ENCODE results near the gene AGBL4. TPM values are rescaled to one million over a fixed set of nuclear protein-coding genes. Genes with fewer than 3 reads are reported as not detected.

AGBL4 gene
- total and polyA plus RNA-seq, 7 donors, result 0.01 to 0.05 TPM; not detected in 5

DNA sequence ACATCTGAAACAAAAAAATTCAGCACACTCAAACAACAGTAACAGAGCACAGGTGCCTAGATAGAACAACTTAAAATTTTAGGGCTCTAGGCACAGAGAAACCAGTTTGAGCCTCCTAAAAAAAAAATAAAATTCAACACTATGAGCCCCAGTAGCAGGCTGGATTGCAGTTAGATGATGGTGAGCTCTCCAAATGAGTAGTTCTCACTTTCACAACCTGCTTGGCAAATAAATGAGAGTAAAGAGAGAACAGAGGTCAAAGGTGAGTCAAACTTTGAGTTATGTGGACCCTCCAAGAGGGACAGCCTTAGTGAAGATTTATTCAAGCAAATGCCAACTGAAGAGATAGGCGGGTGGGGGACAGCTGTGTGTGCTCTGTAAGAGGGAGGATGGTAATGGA lies 1250.6 kb downstream of the AGBL4 start:
- no peak overlapping the region for H3K27ac ChIP-seq
- H3K4me1 ChIP-seq, result peaks cover 27% of the 10 kb centered on the region
- H3K36me3 ChIP-seq (ENCODE audit: insufficient read depth in 1 of 2, low read depth in 1 of 2), result no peaks in the 10 kb centered on the region
- no peaks in the 10 kb centered on the region for H3K27me3 ChIP-seq (ENCODE audit: insufficient read depth in 3 of 3, low read length in 2 of 3)
- TF ChIP-seq, protein P1, sequence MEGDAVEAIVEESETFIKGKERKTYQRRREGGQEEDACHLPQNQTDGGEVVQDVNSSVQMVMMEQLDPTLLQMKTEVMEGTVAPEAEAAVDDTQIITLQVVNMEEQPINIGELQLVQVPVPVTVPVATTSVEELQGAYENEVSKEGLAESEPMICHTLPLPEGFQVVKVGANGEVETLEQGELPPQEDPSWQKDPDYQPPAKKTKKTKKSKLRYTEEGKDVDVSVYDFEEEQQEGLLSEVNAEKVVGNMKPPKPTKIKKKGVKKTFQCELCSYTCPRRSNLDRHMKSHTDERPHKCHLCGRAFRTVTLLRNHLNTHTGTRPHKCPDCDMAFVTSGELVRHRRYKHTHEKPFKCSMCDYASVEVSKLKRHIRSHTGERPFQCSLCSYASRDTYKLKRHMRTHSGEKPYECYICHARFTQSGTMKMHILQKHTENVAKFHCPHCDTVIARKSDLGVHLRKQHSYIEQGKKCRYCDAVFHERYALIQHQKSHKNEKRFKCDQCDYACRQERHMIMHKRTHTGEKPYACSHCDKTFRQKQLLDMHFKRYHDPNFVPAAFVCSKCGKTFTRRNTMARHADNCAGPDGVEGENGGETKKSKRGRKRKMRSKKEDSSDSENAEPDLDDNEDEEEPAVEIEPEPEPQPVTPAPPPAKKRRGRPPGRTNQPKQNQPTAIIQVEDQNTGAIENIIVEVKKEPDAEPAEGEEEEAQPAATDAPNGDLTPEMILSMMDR (IDR thresholded peaks at IDR 0.05), result no peak
- ATAC-seq (no peak), DNase-seq (no peak)
- 78 to 88% (median 81%) methylated on average over 1 of the region's 1 CpG for WGBS, 3 donors
- intact Hi-C loops (cut with DNase I), result no loop called here
- no peak overlapping the region for H3K4me3 ChIP-seq
- H3K9me3 ChIP-seq, result no peaks in the 10 kb centered on the region

DNA sequence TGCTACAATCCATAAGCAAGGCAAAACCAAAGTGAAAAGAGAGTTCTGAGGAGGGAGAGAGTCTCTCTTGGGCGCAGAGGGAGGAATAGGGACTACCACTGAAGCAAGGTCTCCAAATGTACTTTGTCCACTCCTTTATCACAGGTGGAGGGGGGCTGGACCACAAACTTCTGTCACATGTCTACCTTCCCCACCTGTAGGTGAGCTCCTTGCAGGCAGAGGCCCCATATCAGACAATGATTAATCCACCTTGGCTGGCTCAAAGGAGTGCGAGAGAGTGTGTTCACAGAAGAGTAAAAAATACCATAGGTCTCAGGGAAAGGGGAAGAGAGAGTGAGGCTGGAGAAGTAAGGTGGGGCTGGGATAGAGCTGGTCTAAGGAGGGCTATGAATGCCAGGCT lies 1251.5 kb downstream of the AGBL4 start:
- Histone ChIP-seq H3K36me3 (ENCODE audit: insufficient read depth in 1 of 2, low read depth in 1 of 2) (no peaks in the 10 kb centered on the region), H3K27me3 (ENCODE audit: insufficient read depth in 3 of 3, low read length in 2 of 3) (no peaks in the 10 kb centered on the region), H3K9me3 (no peaks in the 10 kb centered on the region), H3K4me1 (peaks cover 23% of the 10 kb centered on the region), H3K4me3 (no peak overlapping the region), H3K27ac (no peak overlapping the region)
- intact Hi-C loops (cut with DNase I), result no loop called here
- 89 to 93% (median 92%) methylated on average over 2 of the region's 2 CpGs for WGBS, 3 donors
- TF ChIP-seq, protein P1 (IDR thresholded peaks at IDR 0.05), result no peak
- ATAC-seq (no peak), DNase-seq (no peak)

DNA sequence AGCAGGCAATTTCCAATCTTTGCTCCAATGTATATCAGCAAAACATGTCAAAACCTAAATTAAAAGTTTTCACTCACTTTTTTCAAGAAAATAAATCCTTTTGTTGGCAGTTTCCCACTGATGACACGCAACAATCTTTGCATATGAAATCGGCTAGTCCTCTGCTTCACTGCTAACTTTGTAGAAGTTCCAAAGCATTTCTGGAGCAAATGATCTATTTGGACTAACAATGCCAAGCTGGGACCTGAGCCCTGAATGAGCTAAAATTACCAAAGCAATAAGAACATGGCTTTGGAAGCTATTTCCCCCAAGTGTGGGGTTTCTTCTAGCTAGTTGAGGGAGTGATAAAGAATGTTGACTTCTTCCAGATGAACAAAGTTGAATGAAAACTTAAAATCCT lies 1252.2 kb downstream of the AGBL4 start:
- TF ChIP-seq, protein P1 (IDR thresholded peaks at IDR 0.05), result no peak
- intact Hi-C loops (cut with DNase I), result no loop called here
- Histone ChIP-seq H3K4me1 (peaks cover 23% of the 10 kb centered on the region), H3K27ac (no peak overlapping the region), H3K9me3 (no peaks in the 10 kb centered on the region), H3K27me3 (ENCODE audit: insufficient read depth in 3 of 3, low read length in 2 of 3) (no peaks in the 10 kb centered on the region), H3K4me3 (no peak overlapping the region), H3K36me3 (ENCODE audit: insufficient read depth in 1 of 2, low read depth in 1 of 2) (peaks cover 0 to 2% of the 10 kb centered on the region in 2 donors)
- 22 to 45% (median 34%) methylated on average over 2 of the region's 2 CpGs for WGBS, 3 donors
- ATAC-seq, result no peak
- no peak for DNase-seq

DNA sequence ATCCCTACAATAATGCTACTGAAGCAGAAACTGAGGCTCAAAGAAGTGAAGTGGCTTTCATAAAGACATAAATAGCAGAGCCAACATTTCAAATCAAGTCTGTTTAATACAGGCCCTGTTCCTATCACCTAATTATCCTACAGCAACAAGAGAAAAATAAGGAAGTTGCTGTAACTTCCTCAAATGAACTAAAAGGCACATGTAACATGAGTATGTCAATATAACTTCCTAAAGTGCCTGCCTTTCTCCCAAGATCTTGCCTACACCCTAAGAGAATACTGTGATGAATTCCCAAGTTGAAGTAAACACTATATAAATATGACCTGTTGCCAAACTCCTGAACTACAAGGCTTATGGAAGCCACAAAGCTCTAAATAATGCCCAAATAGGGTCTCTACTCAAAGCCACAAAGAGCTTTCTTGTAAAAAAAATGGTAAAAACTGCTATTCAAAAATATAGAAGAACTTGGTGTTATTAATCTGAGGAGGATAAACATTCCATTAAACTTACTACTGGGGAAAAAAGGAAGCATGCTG lies 1255.7 kb downstream of the AGBL4 start:
- no peak for DNase-seq
- H3K4me1 ChIP-seq, result peaks cover 16% of the 10 kb centered on the region
- ATAC-seq, result no peak
- H3K4me3 ChIP-seq, result no peak overlapping the region
- intact Hi-C loops (cut with DNase I), result no loop called here
- TF ChIP-seq, protein P1 (IDR thresholded peaks at IDR 0.05), result no peak
- no peaks in the 10 kb centered on the region for H3K9me3 ChIP-seq
- no peaks in the 10 kb centered on the region for H3K27me3 ChIP-seq (ENCODE audit: insufficient read depth in 3 of 3, low read length in 2 of 3)
- H3K36me3 ChIP-seq (ENCODE audit: insufficient read depth in 1 of 2, low read depth in 1 of 2), result peaks cover 0 to 7% of the 10 kb centered on the region in 2 donors
- H3K27ac ChIP-seq, result no peak overlapping the region

DNA sequence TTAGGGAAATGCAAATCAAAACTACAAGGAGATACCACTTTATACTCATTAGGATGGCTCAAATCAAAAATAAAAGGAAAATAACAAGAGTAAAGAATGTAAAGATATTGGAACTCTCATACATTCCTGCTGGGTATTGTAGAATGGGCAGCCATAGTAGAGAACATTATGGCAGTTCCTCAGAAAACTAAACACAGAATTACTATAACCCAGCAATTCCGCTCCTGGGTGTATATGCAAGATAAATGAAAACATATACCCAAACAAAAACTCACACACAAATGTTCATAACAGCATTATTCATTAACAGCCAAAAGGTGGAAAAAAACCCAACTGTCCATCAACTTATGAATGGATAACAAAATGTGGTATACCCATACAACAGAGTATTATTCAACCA lies 1258.4 kb downstream of the AGBL4 start:
- H3K27ac ChIP-seq, result no peak overlapping the region
- H3K36me3 ChIP-seq (ENCODE audit: insufficient read depth in 1 of 2, low read depth in 1 of 2), result peaks cover 0 to 7% of the 10 kb centered on the region in 2 donors
- peaks cover 5% of the 10 kb centered on the region for H3K4me1 ChIP-seq
- TF ChIP-seq, protein P1 (IDR thresholded peaks at IDR 0.05), result no peak
- 97 to 100% (median 98%) methylated on average over 1 of the region's 1 CpG for WGBS, 3 donors
- no peaks in the 10 kb centered on the region for H3K27me3 ChIP-seq (ENCODE audit: insufficient read depth in 3 of 3, low read length in 2 of 3)
- H3K9me3 ChIP-seq, result no peaks in the 10 kb centered on the region
- ATAC-seq (no peak), DNase-seq (no peak)
- intact Hi-C loops (cut with DNase I), result no loop called here
- no peak overlapping the region for H3K4me3 ChIP-seq

Measured in psoas muscle (tissue), 8 donors.